Umbilical cord (tissue), 2 donors: ENCODE results near the gene NANP. TPM values are rescaled to one million over a fixed set of nuclear protein-coding genes. Genes with fewer than 3 reads are reported as not detected.

ENCODE experiments used
- DNase-seq: peaks from one replicate; pipeline ENCODE4 v3.0.0-alpha.2; 2015; ENCODE audit warnings: low spot score
- total RNA-seq: library from RNA; depleted of rRNA; stranded (reverse); fragments of >200 nt; gene quantifications from one replicate; pipeline ENCODE4 v1.2.3, GENCODE V29; 2014; ENCODE audit warnings: low replicate concordance; ENCODE audit not compliant: insufficient read depth

The NANP gene
- total RNA-seq, 1 donor from 2014 or later, result 7.5 TPM

GRCh38 chr20:25571817-25572216 lies 52.0 kb downstream of the NANP start:
- DNase-seq, result no peak

DNA sequence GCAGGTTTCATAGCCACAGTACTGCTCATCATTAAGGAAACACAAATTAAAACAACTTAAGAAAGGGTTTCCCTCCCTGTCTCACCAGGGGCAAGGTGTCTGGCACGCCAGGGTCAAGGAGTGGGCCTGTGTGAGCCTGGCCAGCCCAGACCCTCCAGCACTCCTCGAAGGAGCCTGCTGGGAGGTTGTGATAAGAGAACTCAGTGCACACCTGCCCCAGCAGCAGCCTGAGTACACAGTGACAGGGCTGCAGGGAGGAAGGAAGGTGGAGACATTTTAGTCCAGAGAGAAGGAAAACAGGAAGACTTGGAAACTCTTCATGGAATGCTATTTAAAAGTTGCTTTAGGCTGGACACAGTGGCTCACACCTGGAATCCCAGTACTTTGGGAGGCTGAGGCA lies 52.6 kb downstream of the NANP start:
- DNase-seq, result no peak

- no peak for DNase-seq
Observed at GRCh38 chr20:25570148-25570530, 53.7 kb downstream of the NANP start.

- no peak for DNase-seq
Observed at GRCh38 chr20:25567286-25567685, 56.5 kb downstream of the NANP start.

DNA sequence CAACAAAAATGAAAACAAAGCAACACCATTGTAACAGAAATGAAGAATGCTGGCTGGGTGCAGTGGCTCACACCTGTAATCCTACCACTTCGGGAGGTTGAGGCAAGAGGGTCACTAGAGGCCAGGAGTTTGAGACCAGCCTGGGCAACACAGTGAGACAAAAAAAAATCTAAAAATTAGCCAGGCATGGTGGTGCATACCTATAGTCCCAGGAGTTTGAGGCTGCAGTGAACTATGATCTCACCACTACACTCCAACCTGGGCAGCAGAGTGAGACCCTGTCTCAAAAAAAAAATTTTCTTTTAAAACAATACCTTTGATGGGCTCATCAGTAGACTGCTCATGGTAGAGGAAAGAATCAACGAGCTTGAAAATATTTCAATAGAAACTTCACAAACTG lies 57.0 kb downstream of the NANP start:
- no peak for DNase-seq

GRCh38 chr20:25565578-25566157 lies 58.1 kb downstream of the NANP start:
- no peak for DNase-seq

DNA sequence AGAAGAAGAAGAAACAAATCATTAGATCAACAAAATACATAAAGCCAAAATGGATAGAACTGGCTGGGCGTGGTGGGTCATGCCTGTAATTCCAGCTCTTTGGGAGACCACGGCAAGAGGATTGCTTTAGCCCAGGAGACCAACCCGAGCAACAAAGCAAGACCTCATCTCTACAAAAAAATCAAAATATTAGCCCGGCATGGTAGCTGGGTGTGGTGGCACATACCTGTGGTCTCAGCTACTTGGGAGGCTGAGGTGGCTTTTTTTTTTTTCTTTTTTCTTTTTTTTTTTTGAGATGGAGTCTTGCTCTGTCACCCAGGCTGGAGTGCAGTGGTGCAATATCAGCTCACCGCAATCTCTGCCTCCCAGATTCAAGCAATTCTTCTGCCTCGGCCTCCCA lies 59.9 kb downstream of the NANP start:
- DNase-seq, result no peak

DNA sequence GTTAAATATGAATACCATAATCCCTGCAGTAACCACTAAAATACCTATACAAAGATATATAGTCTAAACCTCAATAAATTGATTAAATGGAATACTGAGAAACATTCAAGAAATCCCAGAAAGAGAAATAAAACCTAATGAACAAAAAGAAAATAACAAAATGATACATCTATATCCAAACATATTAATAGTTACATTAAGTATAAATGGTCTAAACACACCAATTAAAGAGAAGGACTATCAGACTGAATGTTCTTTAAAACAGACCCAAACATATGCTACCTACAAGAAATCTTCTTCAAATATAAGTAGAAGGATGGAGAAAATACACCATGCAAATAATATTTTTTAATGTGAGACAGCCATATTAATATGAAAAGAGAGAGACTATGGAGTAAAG lies 60.5 kb downstream of the NANP start:
- no peak for DNase-seq

Other genes with a start within 250 kb of the NANP start
- gene ABHD12, start 233.2 kb downstream of the NANP start, total RNA-seq, result 61.4 TPM
- gene GINS1, start 216.3 kb downstream of the NANP start, total RNA-seq, result 4.3 TPM
- gene NINL, start 38.5 kb downstream of the NANP start, total RNA-seq, result 17.6 TPM
- 19.3 TPM for gene ZNF337, start 72.8 kb upstream of the NANP start, total RNA-seq